GM23248 (cell line): ENCODE results near the gene NEUROD4.

Experiments
- EZH2 ChIP-seq: fragments of 200-600 bp; sonication (generic); IDR thresholded peaks from 2 replicates; pipeline ENCODE4 v1.6.1; 2018; ENCODE audit warnings: antibody characterized with exemption, mild to moderate bottlenecking; ENCODE audit not compliant: insufficient read depth, poor library complexity, severe bottlenecking
- EZH2phosphoT487 ChIP-seq: fragments of 200-600 bp; sonication (generic); IDR thresholded peaks from 2 replicates; pipeline ENCODE4 v1.6.1; 2018; ENCODE audit warnings: antibody characterized with exemption, moderate library complexity, mild to moderate bottlenecking, low read depth; ENCODE audit not compliant: insufficient read depth

GRCh38 chr12:55051197-55051947 is 31.6 kb downstream of the NEUROD4 start:
- no peak for TF ChIP-seq EZH2
- no peak for TF ChIP-seq EZH2phosphoT487
